ENCODE results near the gene TTYH3. TPM values are rescaled to one million over a fixed set of nuclear protein-coding genes. Genes with fewer than 3 reads are reported as not detected.

Gene TTYH3
- total and polyA plus RNA-seq, 2 donors (not counting 1 experiment from before 2014, with no cell fraction given), result 17.4 to 19.7 TPM

- no peak overlapping the region for H3K4me2 ChIP-seq (ENCODE audit: extremely low read depth, insufficient read depth, low read length)
- no peak overlapping the region for H2AFZ ChIP-seq (ENCODE audit: low read length)
- H3K4me1 ChIP-seq (ENCODE audit: control insufficient read depth, extremely low read depth, insufficient read depth, low read length), result no peaks in the 10 kb centered on the region
- peaks cover 5% of the 10 kb centered on the region for H3K27me3 ChIP-seq (ENCODE audit: control insufficient read depth, insufficient read depth, low read length)
- no peak overlapping the region for H3K4me3 ChIP-seq (replicated peaks in 1 of 4; ENCODE audit: control extremely low read depth in 1 of 4, insufficient read depth in 1 of 4, low read depth in 3 of 4, low read length in 4 of 4)
- no peak for DNase-seq (ENCODE audit: low read depth in 2 of 2)
- no peaks in the 10 kb centered on the region for H4K20me1 ChIP-seq (ENCODE audit: control insufficient read depth, extremely low read depth, insufficient read depth, low read length)
- H3K9ac ChIP-seq (ENCODE audit: insufficient read depth, low read length), result no peak overlapping the region
- no peak overlapping the region for H3K27ac ChIP-seq (ENCODE audit: insufficient read depth, low read length)
- H3K79me2 ChIP-seq (ENCODE audit: control insufficient read depth, insufficient read depth, low read length), result no peaks in the 10 kb centered on the region
- TF ChIP-seq EZH2 (IDR thresholded peaks at IDR 0.05; ENCODE audit: low read length, missing control alignments), result no peak
- TF ChIP-seq CTCF (conservative IDR thresholded peaks at IDR 0.05 in 1 of 2, IDR thresholded peaks at IDR 0.05 in 1 of 2; ENCODE audit: low read depth in 1 of 2, low read length in 2 of 2), result no peak
- peaks cover 5% of the 10 kb centered on the region for H3K36me3 ChIP-seq (ENCODE audit: control insufficient read depth, insufficient read depth, low read length)
- H3K9me3 ChIP-seq (ENCODE audit: control insufficient read depth, insufficient read depth, low read depth, low read length), result no peaks in the 10 kb centered on the region
Measured at GRCh38 chr7:2665359-2665791, 33.6 kb downstream of the TTYH3 start.

- Histone ChIP-seq H3K9me3 (ENCODE audit: control insufficient read depth, insufficient read depth, low read depth, low read length) (no peaks in the 10 kb centered on the region), H3K9ac (ENCODE audit: insufficient read depth, low read length) (no peak overlapping the region), H4K20me1 (ENCODE audit: control insufficient read depth, extremely low read depth, insufficient read depth, low read length) (no peaks in the 10 kb centered on the region), H3K4me3 (replicated peaks in 1 of 4; ENCODE audit: control extremely low read depth in 1 of 4, insufficient read depth in 1 of 4, low read depth in 3 of 4, low read length in 4 of 4) (no peak overlapping the region), H3K4me1 (ENCODE audit: control insufficient read depth, extremely low read depth, insufficient read depth, low read length) (no peaks in the 10 kb centered on the region), H3K4me2 (ENCODE audit: extremely low read depth, insufficient read depth, low read length) (no peak overlapping the region), H3K27me3 (ENCODE audit: control insufficient read depth, insufficient read depth, low read length) (peaks cover 5% of the 10 kb centered on the region), H3K36me3 (ENCODE audit: control insufficient read depth, insufficient read depth, low read length) (peaks cover 3% of the 10 kb centered on the region), H3K79me2 (ENCODE audit: control insufficient read depth, insufficient read depth, low read length) (no peaks in the 10 kb centered on the region), H2AFZ (ENCODE audit: low read length) (no peak overlapping the region), H3K27ac (ENCODE audit: insufficient read depth, low read length) (no peak overlapping the region)
- DNase-seq (ENCODE audit: low read depth in 2 of 2), result no peak
- TF ChIP-seq CTCF (conservative IDR thresholded peaks at IDR 0.05 in 1 of 2, IDR thresholded peaks at IDR 0.05 in 1 of 2; ENCODE audit: low read depth in 1 of 2, low read length in 2 of 2) (no peak), EZH2 (IDR thresholded peaks at IDR 0.05; ENCODE audit: low read length, missing control alignments) (no peak)
Measured at GRCh38 chr7:2666155-2666554, 34.4 kb downstream of the TTYH3 start.

- no peaks in the 10 kb centered on the region for H4K20me1 ChIP-seq (ENCODE audit: control insufficient read depth, extremely low read depth, insufficient read depth, low read length)
- H3K9ac ChIP-seq (ENCODE audit: insufficient read depth, low read length), result no peak overlapping the region
- no peaks in the 10 kb centered on the region for H3K9me3 ChIP-seq (ENCODE audit: control insufficient read depth, insufficient read depth, low read depth, low read length)
- H3K4me3 ChIP-seq (replicated peaks in 1 of 4; ENCODE audit: control extremely low read depth in 1 of 4, insufficient read depth in 1 of 4, low read depth in 3 of 4, low read length in 4 of 4), result no peak overlapping the region
- no peak for TF ChIP-seq EZH2 (IDR thresholded peaks at IDR 0.05; ENCODE audit: low read length, missing control alignments)
- no peak for TF ChIP-seq CTCF (conservative IDR thresholded peaks at IDR 0.05 in 1 of 2, IDR thresholded peaks at IDR 0.05 in 1 of 2; ENCODE audit: low read depth in 1 of 2, low read length in 2 of 2)
- H3K36me3 ChIP-seq (ENCODE audit: control insufficient read depth, insufficient read depth, low read length), result no peaks in the 10 kb centered on the region
- DNase-seq (ENCODE audit: low read depth in 2 of 2), result no peak
- H2AFZ ChIP-seq (ENCODE audit: low read length), result no peak overlapping the region
- peaks cover 5% of the 10 kb centered on the region for H3K27me3 ChIP-seq (ENCODE audit: control insufficient read depth, insufficient read depth, low read length)
- H3K27ac ChIP-seq (ENCODE audit: insufficient read depth, low read length), result no peak overlapping the region
- no peaks in the 10 kb centered on the region for H3K79me2 ChIP-seq (ENCODE audit: control insufficient read depth, insufficient read depth, low read length)
- no peaks in the 10 kb centered on the region for H3K4me1 ChIP-seq (ENCODE audit: control insufficient read depth, extremely low read depth, insufficient read depth, low read length)
- H3K4me2 ChIP-seq (ENCODE audit: extremely low read depth, insufficient read depth, low read length), result no peak overlapping the region
Measured at GRCh38 chr7:2666588-2667250, 34.9 kb downstream of the TTYH3 start.

All from fibroblast of lung (primary cell).